ENCODE measurements around the gene ACOT13.
"Not testable (repeated sequence)": the region's sequence is repeated elsewhere in the genome, so short reads cannot be mapped to it uniquely, and the experiment has no call there.

The ACOT13 gene

GRCh38 chr6:24692415-24692814, 25.5 kb downstream of the ACOT13 start:
- DNase-seq (ENCODE audit: low read depth), result no peak

- DNase-seq (ENCODE audit: low read depth), result no peak
These were observed 26.1 kb downstream of the ACOT13 start for GRCh38 chr6:24692848-24693592.

- no peak for DNase-seq (ENCODE audit: low read depth)
These were observed 27.3 kb downstream of the ACOT13 start for GRCh38 chr6:24694198-24694597.

DNA sequence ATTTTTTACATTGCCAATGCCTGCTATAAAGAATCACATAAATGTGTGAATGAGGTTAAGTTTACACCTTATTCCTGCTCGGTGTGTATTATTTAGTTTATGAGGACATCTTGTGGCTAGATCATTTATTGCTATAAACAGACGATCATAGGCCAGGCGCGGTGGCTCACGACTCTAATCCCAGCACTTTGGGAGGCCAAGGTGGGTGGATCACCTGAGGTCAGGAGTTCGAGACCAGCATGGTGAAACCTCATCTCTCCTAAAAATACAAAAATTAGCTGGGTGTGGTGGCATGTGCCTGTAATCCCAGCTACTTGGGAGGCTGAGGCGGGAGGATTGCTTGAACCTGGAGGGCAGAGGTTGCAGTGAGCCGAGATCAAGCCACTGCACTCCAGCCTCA, 28.8 kb downstream of the ACOT13 start:
- DNase-seq (ENCODE audit: low read depth), result peak; percentile 45

- no peak for DNase-seq (ENCODE audit: low read depth)
These were observed 29.2 kb downstream of the ACOT13 start for GRCh38 chr6:24696097-24696496.

GRCh38 chr6:24699521-24700359, 32.9 kb downstream of the ACOT13 start:
- no peak for DNase-seq (ENCODE audit: low read depth)

DNA sequence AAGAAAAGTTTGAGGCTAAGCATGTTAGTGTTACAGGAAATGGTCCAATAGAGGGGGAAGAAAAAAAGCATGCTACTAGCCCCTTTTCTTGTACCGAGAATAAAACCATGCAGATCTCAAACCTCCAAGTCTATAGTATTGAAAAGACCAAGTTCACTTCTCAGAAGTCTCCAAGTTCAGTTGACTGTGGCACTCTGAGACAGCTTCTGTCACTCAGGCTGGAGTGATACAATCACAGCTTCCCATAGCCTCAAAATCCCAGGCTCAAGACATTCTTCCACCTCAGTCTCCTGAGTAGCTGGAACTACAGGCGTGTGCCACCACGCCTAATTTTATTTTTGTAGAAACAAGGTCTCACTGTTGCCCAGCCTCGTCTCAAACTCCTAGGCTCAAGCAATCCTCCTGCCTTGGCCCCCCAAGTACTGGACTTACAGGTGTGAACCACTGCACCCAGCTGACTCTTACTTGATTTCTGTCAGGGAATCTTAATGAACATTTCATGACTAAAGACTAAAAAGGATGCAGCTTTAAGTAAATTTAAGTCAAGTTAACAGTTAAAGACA, 35.9 kb downstream of the ACOT13 start:
- DNase-seq (ENCODE audit: low read depth), result no peak

- DNase-seq (ENCODE audit: low read depth), result no peak
These were observed 37.6 kb downstream of the ACOT13 start for GRCh38 chr6:24704468-24704867.

DNA sequence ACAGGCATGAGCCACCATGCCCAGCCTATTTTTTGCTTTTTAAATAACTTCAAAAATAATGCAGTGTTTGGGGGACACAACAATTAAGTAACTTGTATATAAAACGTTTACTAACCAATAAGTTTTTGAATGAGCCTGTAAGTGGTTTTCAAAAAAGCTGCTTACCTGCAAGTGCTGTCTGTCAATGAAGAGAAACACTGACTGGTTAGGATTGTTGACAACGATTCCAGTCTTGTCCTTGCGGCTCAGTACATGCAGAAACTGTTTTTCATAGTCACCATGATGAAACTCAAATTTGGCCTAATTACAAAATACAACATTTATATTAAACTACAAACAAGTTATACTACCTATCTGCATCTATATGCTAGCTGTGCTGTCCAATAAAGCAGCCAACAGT, 41.7 kb downstream of the ACOT13 start:
- DNase-seq (ENCODE audit: low read depth), result no peak

DNA sequence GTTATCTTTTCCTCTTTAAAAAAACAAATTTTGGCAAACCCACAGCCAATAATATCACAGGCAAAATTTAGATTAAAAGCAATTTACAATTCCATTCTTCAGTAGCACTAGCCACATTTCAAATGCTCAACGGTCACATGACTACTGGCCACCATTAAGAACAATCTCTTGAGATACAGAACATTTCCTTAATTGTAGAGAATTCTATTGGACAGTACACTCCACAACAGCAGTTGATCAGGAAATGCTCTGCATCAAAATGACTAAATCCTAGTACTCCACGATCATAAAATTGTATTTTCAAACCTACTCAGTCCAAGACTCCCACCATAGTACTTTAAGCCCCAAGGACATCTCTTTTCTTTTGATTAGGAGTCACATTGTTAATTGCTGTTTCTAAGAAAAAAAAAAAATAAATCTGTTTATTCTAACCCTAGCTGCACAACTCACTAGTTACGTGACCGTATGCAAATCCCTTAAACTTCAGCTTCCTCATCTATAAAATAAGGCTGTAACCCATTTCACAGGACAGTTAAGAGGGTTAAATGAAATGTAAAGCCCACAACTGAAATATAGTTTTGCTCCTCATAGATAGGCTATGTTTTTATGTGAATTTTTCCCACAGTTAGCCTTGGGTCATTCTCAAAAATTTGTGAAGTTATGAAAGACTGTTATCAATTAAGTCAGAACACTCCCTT, 42.3 kb downstream of the ACOT13 start:
- no peak for DNase-seq (ENCODE audit: low read depth)

DNA sequence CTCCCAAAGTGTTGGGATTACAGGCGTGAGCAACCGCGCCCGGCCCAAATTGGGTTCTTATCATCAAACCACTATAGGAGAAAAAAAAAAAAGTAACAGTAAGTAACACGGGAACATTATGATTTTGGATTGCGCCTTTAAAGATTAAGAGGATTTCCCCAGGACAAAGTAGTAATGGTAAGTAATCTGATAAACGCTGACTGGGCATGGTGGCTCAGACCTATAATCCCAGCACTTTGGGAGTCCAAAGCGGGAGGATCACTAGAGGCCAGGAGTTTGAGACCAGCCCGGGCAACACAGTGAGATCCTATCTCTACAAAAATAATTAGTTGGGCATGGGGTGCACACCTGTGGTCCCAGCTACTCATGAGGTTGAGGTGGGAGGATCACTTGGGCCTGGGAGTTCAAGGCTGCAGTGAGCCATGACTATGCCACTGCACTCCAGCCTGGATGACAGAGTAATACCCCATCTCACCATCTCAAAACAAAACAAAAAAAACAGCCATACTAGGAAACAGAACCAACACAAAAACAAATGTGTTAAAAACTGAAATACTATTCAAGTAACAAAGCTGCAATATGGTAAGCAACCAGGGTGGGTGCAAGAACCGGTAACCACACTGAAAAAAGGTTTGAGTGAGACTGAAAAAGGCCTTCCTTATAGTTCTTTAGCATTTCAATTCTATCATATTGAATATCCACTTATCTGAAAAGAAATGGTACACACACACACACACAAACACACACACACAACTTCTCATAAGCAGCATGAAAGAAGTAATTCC, 43.8 kb downstream of the ACOT13 start:
- DNase-seq (ENCODE audit: low read depth), result no peak

- not testable (repeated sequence) for DNase-seq (ENCODE audit: low read depth)
These were observed 49.8 kb downstream of the ACOT13 start for GRCh38 chr6:24716602-24717148.

DNA sequence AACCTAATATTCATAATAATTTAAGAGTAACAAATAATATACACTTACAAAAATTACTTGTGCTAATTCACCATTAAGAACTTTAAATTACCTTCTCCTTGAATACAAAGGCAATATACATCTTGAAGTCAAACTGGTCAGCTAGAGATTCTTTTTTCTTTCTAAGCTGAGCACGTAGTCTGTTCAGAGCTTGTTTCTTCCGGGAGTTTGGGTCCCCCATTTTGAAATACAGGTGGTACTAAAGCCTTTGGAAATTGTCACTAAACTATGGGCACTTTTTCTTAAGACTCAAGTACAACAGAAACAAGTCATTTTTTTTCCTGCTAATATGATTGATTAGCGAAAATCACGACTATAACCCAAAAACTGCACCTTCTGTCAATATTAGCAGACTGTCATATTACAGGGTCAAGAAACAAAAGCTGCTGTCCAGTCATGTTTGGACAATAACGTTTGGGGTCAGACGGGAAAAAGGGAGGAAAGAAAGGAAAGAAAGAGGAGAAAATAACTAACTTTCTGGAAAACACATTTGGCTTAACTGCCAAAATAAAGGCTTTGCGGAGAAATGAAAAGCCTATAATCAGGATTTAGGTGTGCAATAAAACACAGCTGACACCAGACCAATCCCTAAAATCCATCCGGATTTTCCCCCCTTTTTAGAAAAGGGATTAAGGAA, 51.7 kb downstream of the ACOT13 start:
- DNase-seq (ENCODE audit: low read depth), result no peak

DNA sequence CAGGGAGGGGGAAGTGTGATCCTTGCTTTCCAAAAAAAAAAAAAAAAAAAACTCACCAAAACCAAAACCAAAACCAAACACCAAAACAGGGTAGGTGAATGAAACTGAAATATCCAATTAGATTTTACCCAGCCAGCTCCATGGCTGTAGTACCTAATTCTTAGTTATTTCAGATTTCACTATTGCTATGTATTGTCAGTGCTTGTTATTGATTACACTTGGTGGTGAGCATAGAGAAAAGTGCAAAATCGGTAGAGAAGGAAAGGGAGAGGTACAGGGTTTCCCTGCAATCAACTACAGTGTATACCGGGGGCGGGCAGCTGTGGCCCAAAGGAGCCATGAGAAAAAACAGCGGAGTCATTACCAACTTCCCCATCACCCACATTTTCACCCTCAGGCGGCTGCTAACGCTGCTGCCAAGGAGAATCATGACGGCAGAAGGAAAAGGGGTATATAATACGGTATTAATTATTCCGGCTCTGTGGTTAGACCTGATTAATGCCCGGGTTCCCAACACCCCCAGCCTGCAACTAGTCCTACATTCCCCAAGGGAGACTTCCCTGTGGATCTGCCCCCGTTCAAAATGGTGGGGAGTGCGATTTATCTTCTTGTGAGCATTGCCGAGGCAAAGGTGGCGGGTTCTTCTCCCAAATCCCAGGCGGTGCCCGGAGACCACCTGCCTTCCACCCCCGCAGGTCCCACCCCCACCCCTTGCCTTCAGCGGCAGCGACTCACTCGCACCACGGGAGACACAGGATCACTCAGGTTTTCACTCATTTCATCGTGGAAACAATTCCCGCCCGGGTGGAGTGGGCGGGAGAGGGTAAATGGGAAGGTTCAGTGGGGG, 52.5 kb downstream of the ACOT13 start, which contains the start of gene C6orf62:
Gene C6orf62, minus strand, starts transcription at position 30 of the 847 bp plus-strand sequence. CDS start 486 bp downstream, outside the sequence.
- peak; percentile 67 for DNase-seq (ENCODE audit: low read depth)

GRCh38 chr6:24720131-24720603, 53.3 kb downstream of the ACOT13 start:
- DNase-seq (ENCODE audit: low read depth), result peak; percentile 68

DNA sequence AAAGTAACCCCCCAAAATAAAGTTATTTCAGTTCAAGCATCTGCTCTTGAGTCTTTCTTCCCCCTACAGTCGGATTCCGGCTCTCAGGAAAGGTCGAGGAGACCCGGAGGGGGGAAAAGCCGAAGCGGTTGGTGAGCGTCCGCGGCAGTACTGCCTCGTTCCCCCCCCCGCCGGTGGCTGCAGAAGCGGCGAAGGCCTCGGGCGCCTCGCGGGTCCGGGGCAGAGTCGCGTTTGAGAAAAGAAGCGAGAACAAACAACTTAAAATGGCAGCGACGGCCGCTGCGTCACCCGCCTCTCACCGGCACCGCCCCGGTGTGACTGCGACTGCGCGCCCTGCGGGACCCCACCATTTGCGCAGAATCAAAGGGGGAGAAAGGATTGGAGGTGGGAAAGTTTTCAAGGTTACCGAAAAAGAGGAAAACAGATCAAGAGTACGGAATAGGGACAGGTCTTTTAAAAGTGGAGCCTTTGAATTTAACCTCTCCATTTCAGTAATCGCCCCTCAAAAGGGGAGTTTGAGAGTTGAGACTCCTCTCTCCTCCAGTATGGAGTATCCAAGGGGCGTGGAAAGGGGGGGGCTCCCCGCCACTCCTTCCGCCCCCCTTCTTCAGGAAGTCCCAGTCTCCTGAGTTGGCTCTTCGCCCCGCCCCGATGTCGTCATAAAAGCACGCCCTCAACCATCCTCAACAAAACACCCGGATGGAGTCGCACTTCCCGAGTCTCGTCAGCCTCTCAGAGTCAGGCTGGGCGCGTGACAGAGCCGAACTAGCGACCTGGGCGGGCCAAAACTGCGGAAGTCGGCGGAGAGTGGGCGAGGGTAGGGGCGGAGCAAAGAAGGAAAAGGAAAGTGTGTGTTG, 54.0 kb downstream of the ACOT13 start:
- DNase-seq (ENCODE audit: low read depth), result peak; percentile 100

DNA sequence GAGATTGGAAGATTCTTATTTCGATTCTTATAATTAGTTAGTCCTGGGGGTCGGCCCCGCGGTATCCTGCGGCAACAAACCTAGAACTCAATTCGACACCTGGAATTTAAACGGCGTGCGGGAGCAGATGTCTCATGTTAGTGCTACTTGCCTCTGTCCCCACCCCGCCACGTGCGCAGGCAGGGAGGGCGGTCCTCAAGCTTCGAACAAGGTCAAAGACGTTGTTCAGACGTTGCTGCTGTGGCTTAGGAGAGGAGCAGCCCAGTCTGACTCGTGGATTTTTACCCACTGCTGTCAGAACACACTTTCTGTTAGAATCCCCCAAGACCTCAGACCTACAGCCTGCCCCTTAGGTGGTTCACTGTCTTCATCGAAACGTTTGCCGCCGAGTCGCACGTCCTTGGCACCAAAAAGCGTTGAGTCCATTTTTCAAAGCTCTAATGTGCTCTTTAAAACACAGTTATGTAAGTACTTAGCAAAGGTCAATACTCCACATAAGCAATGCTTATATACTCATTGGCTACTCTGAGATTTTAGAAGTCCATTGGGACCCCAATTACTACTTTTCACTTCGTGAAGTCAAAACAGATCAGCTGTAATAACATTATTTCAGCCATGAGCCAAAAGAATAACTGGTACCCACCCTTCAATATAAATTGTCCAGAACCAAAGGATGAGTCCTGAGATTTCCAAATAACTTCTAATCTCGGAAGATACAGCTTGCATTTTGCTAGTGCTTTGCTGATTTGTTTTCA, 54.8 kb downstream of the ACOT13 start:
- DNase-seq (ENCODE audit: low read depth), result no peak

GRCh38 chr6:24723270-24723669, 56.4 kb downstream of the ACOT13 start:
- DNase-seq (ENCODE audit: low read depth), result no peak

Measured in EH (cell line).